Tongue (tissue), 3 donors: ENCODE results near the gene HRH2. TPM values are rescaled to one million over a fixed set of nuclear protein-coding genes. Genes with fewer than 3 reads are reported as not detected.
"Not testable (repeated sequence)": the region's sequence is repeated elsewhere in the genome, so short reads cannot be mapped to it uniquely, and the experiment has no call there.

ENCODE experiments used
- DNase-seq: peaks from one replicate; pipeline ENCODE4 v3.0.0-alpha.2; 2015
- small RNA-seq: library from RNA; depleted of rRNA; stranded (forward); fragments of <200 nt; gene quantifications from one replicate; pipeline ENCODE3, GENCODE V24; 2014; ENCODE audit warnings: low replicate concordance
- total RNA-seq: library from RNA; depleted of rRNA; stranded (reverse); fragments of >200 nt; gene quantifications from one replicate; pipeline ENCODE4 v1.2.3, GENCODE V29; 2014

Gene HRH2
- total RNA-seq, 1 donor from 2014 or later: 1.7 TPM

GRCh38 chr5:175740014-175740413, 82.1 kb downstream of the HRH2 start:
- no peak for DNase-seq

GRCh38 chr5:175741556-175741955, 83.7 kb downstream of the HRH2 start:
- no peak for DNase-seq

- no peak for DNase-seq
Observed at GRCh38 chr5:175742290-175742994, 84.6 kb downstream of the HRH2 start.

- DNase-seq: peak; percentile 34
Observed at GRCh38 chr5:175743676-175744210, 85.9 kb downstream of the HRH2 start.

GRCh38 chr5:175745210-175745609, 87.3 kb downstream of the HRH2 start:
- DNase-seq: no peak

- DNase-seq: no peak
Observed at GRCh38 chr5:175746851-175747250, 89.0 kb downstream of the HRH2 start.

GRCh38 chr5:175747539-175748060, 89.7 kb downstream of the HRH2 start:
- no peak for DNase-seq

- no peak for DNase-seq
Observed at GRCh38 chr5:175748650-175749049, 90.8 kb downstream of the HRH2 start.

GRCh38 chr5:175749591-175749990, 91.7 kb downstream of the HRH2 start:
- DNase-seq: no peak

- DNase-seq: no peak
Observed at GRCh38 chr5:175750511-175750931, 92.7 kb downstream of the HRH2 start.

- DNase-seq: no peak
Observed at GRCh38 chr5:175751369-175751768, 93.5 kb downstream of the HRH2 start.

- DNase-seq: no peak
Observed at GRCh38 chr5:175752826-175753535, 95.1 kb downstream of the HRH2 start.

GRCh38 chr5:175753536-175754402, 95.9 kb downstream of the HRH2 start:
- DNase-seq: no peak

- DNase-seq: not testable (repeated sequence)
Observed at GRCh38 chr5:175759991-175760390, 102.1 kb downstream of the HRH2 start.

Small RNA genes lying within 50 kb of the gene (small RNA-seq; reads per million reads assigned to genes)
- not detected for gene RN7SKP148
- gene RNU6-226P: not detected

Other genes with a start within 250 kb of the HRH2 start
- 0.21 TPM for gene DRD1, start 213.9 kb upstream of the HRH2 start, total RNA-seq
- gene SFXN1, start 179.5 kb upstream of the HRH2 start, total RNA-seq: 38.5 TPM
- 0.21 TPM for gene CPLX2, start 213.5 kb downstream of the HRH2 start, total RNA-seq